Endothelial cell of umbilical vein (primary cell): Measurements from ENCODE around the gene TEAD4. TPM values are rescaled to one million over a fixed set of nuclear protein-coding genes. Genes with fewer than 3 reads are reported as not detected.

Experiments
- BruUV-seq: library from RNA; stranded (reverse); fragments of 400-500 nt; replicated peaks from 2 replicates; lab custom pipeline; 2021; lab: Mats Ljungman, UMichigan
- CTCF ChIA-PET: fragments of 300-600, 350-600 bp; sonication (Branson Sonifier 250); formaldehyde crosslinking; loops from one replicate; lab custom pipeline; 2021; ENCODE audit warnings: antibody characterized with exemption, inconsistent platforms; lab: Charles Lee
- POLR2A ChIA-PET: fragments of 300-600, 350-600 bp; sonication (Branson Sonifier 250); formaldehyde crosslinking; loops from one replicate; lab custom pipeline; 2021; ENCODE audit warnings: antibody characterized with exemption, inconsistent platforms; lab: Charles Lee
- DNase-seq: peaks from one replicate; pipeline ENCODE4 v3.0.0-alpha.2; 2011; ENCODE audit warnings: low read depth, low spot score
- FAIRE-seq: peaks from 2 replicates; lab custom pipeline; 2011; peaks lifted over from hg19 to GRCh38; lab: Jason Lieb, UNC
- H2AFZ ChIP-seq: 2 replicates; pipeline ENCODE4 v1.6.0; 2012; ENCODE audit warnings: low read depth, low read length, control low read depth, inconsistent platforms
- H3K27ac ChIP-seq: 2 replicates; pipeline ENCODE4 v1.5.1; 2011; ENCODE audit warnings: low read depth, mild to moderate bottlenecking, control low read depth, low read length, moderate library complexity; ENCODE audit not compliant: insufficient read depth
- H3K27me3 ChIP-seq, 2 experiments: 2 replicates each; pipeline versions ENCODE4 v1.6.0 to v1.6.1; 2011; ENCODE audit warnings: low read length in 2 of 2, mixed read lengths in 1 of 2; ENCODE audit not compliant: control insufficient read depth in 2 of 2, insufficient read depth in 2 of 2
- H3K36me3 ChIP-seq, 2 experiments: 2 replicates in 1 of 2; 3 replicates in 1 of 2; pipeline ENCODE4 v1.5.1; 2011; ENCODE audit warnings: low read length in 2 of 2, mild to moderate bottlenecking in 1 of 2, moderate library complexity in 1 of 2; ENCODE audit not compliant: control insufficient read depth in 2 of 2, insufficient read depth in 2 of 2; ENCODE audit errors: extremely low read depth in 1 of 2
- H3K4me1 ChIP-seq: 3 replicates; pipeline ENCODE4 v1.5.1; 2011; ENCODE audit warnings: mild to moderate bottlenecking, low read length; ENCODE audit not compliant: control insufficient read depth, insufficient read depth; ENCODE audit errors: extremely low read depth
- H3K4me2 ChIP-seq: 2 replicates; pipeline ENCODE4 v1.6.1; 2011; ENCODE audit warnings: low read length, control low read depth, mixed read lengths; ENCODE audit not compliant: insufficient read depth
- H3K4me3 ChIP-seq, 3 experiments: fragments of 200-600 bp in 1 of 3; sonication (generic), shearing (Covaris generic) in 1 of 3; replicated peaks in 1 of 3; 2 replicates each; pipeline ENCODE4 v1.5.1; 2011 to 2016; ENCODE audit warnings: control low read depth in 3 of 3, low read length in 3 of 3, mild to moderate bottlenecking in 2 of 3, inconsistent platforms in 1 of 3, low read depth in 1 of 3, moderate library complexity in 1 of 3; ENCODE audit not compliant: insufficient read depth in 1 of 3
- H3K79me2 ChIP-seq: 2 replicates; pipeline ENCODE4 v1.6.0; 2012; ENCODE audit warnings: low read length, inconsistent platforms; ENCODE audit not compliant: control insufficient read depth, insufficient read depth
- H3K9ac ChIP-seq: replicated peaks from 2 replicates; pipeline ENCODE3; 2011; ENCODE audit warnings: low read length, control low read depth; ENCODE audit not compliant: insufficient read depth; ENCODE audit errors: extremely low read depth
- H3K9me1 ChIP-seq: replicated peaks from 3 replicates; pipeline ENCODE4 v1.6.0; 2011; ENCODE audit warnings: mild to moderate bottlenecking, low read length; ENCODE audit not compliant: control insufficient read depth, insufficient read depth; ENCODE audit errors: extremely low read depth
- H3K9me3 ChIP-seq: replicated peaks from 2 replicates; pipeline ENCODE4 v1.5.1; 2012; ENCODE audit warnings: low read length, inconsistent platforms; ENCODE audit not compliant: control insufficient read depth, insufficient read depth
- H4K20me1 ChIP-seq: replicated peaks from 2 replicates; pipeline ENCODE3; 2011; ENCODE audit warnings: mild to moderate bottlenecking, low read length; ENCODE audit not compliant: control insufficient read depth, insufficient read depth; ENCODE audit errors: extremely low read depth
- EZH2 ChIP-seq: IDR thresholded peaks from 2 replicates; pipeline ENCODE4 v1.6.1; 2012; ENCODE audit warnings: borderline replicate concordance, low read depth, mild to moderate bottlenecking, moderate library complexity, low read length, inconsistent platforms; ENCODE audit not compliant: severe bottlenecking
- FOS ChIP-seq: IDR thresholded peaks from 2 replicates; pipeline ENCODE4 v1.6.1; 2011; ENCODE audit warnings: mild to moderate bottlenecking, low read length, moderate library complexity, borderline replicate concordance; ENCODE audit not compliant: insufficient read depth
- GATA2 ChIP-seq: IDR thresholded peaks from 2 replicates; pipeline ENCODE4 v1.7.0; 2011; ENCODE audit warnings: low read depth, mild to moderate bottlenecking, moderate library complexity, mixed read lengths, low read length; ENCODE audit not compliant: insufficient read length, insufficient read depth
- JUN ChIP-seq: IDR thresholded peaks from 2 replicates; pipeline ENCODE4 v1.6.1; 2011; ENCODE audit warnings: borderline replicate concordance, low read depth; ENCODE audit not compliant: insufficient read length, insufficient read depth
- MYC ChIP-seq: IDR thresholded peaks from one replicate; pipeline ENCODE4 v1.6.1; 2011; ENCODE audit warnings: mild to moderate bottlenecking, low read depth, low read length
- POLR2A ChIP-seq: IDR thresholded peaks from 2 replicates; pipeline ENCODE4 v1.6.1; 2012; ENCODE audit warnings: low read depth, mild to moderate bottlenecking, control low read depth, low read length
- POLR2AphosphoS5 ChIP-seq: IDR thresholded peaks from 2 replicates; pipeline ENCODE4 v1.6.1; 2012; ENCODE audit warnings: low read depth, mild to moderate bottlenecking, control low read depth, low read length, moderate library complexity; ENCODE audit not compliant: insufficient read depth
- dilution Hi-C: fragments of 300-500 bp; cut with MboI; formaldehyde crosslinking; loops from one replicate; pipeline ENCODE4 v1.15.0; 2019; ENCODE audit warnings: low sequenced_read_pairs; ENCODE audit not compliant: extremely low pct_ligation_motif_present
- intact Hi-C: fragments of 100-400 bp; cut with micrococcal nuclease; formaldehyde crosslinking; loops from one replicate; pipeline ENCODE4 v1.10.0; 2022
- polyA plus RNA-seq, 4 experiments: library from polyadenylated mRNA; depleted of rRNA in 3 of 4; stranded (reverse) in 3 of 4; unstranded in 1 of 4; fragments of >200 nt; gene quantifications; 2 replicates each; pipeline versions ENCODE4 v1.2.1 to v1.2.3, GENCODE V29; 2011 to 2012; ENCODE audit warnings: missing spikeins in 1 of 4
- total RNA-seq: library from RNA; stranded (reverse); gene quantifications from 2 replicates; pipeline ENCODE4 v1.2.3, GENCODE V29; 2021
- TF ChIP-seq, protein P1 (sequence below): IDR thresholded peaks from 2 replicates; pipeline ENCODE4 v1.6.1; 2011; ENCODE audit not compliant: insufficient read depth, insufficient read length
- TF ChIP-seq, protein P2 (sequence below), 2 donors: IDR thresholded peaks; 1 replicate in 1 of 2; 2 replicates in 1 of 2; pipeline ENCODE4 v1.5.1; 2011; ENCODE audit warnings: low read length in 2 of 2, mild to moderate bottlenecking in 2 of 2, moderate library complexity in 2 of 2, control low read depth in 1 of 2, inconsistent platforms in 1 of 2, low read depth in 1 of 2; ENCODE audit not compliant: insufficient read depth in 1 of 2; ENCODE audit errors: extremely low read depth in 1 of 2

The TEAD4 gene
- total and polyA plus RNA-seq, 2 donors (not counting 3 experiments of a cell fraction or from before 2014, with no cell fraction given), result 34.4 to 46.0 TPM

DNA sequence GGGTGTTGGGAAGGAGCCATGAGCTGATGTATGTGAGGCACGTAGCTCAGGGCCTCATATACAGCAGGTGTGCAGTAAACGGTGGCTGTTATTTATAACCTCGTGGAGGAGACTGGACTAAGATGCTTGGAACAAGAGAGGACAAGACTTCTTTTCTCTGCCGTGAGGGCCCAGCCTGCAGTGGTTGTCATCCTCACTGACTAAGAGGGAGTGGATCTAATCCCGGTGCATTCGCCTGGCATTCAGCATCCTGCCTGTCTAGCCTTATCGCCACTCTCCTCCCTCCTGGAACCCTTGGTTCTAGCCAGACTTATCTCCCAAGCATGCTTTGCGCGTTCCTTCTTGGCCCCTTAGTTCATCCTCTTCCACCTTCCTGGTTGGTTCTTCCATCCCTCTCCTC, 121.9 kb downstream of the TEAD4 start:
- no TSS peak for BruUV-seq
- no peak for FAIRE-seq

More for the DNA sequence above, 121.9 kb downstream of the TEAD4 start:
- Histone ChIP-seq H3K79me2 (peaks cover 4% of the 10 kb centered on the region), H2AFZ (no peak overlapping the region), H3K27me3 (no peaks in the 10 kb centered on the region), H3K4me1 (peaks cover 26% of the 10 kb centered on the region), H3K36me3 (no peaks in the 10 kb centered on the region), H3K9me3 (no peaks in the 10 kb centered on the region), H3K4me2 (no peak overlapping the region), H3K27ac (no peak overlapping the region), H3K9ac (no peak overlapping the region), H3K4me3 (no peak overlapping the region), H4K20me1 (no peaks in the 10 kb centered on the region), H3K9me1 (no peaks in the 10 kb centered on the region)
- intact Hi-C loops, result no loop called here
- dilution Hi-C loops, result no loop called here
- ChIA-PET CTCF (interaction anchor here (1.2 to 2.3 kb wide), 2 partner anchors 43 to 194 kb away, joined by 5 to 9 read pairs; no protein-coding TSS in a partner anchor), POLR2A (interaction anchor here (0.6 kb wide), 1 partner anchor 12 kb away, joined by 10 read pairs; no protein-coding TSS in a partner anchor)
- no peak for DNase-seq
- TF ChIP-seq GATA2, result no peak
- TF ChIP-seq EZH2, result no peak
- TF ChIP-seq, protein P1, sequence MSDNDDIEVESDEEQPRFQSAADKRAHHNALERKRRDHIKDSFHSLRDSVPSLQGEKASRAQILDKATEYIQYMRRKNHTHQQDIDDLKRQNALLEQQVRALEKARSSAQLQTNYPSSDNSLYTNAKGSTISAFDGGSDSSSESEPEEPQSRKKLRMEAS, result no peak
- TF ChIP-seq FOS, result no peak
- TF ChIP-seq POLR2AphosphoS5, result no peak
- no peak for TF ChIP-seq MYC
- no peak for TF ChIP-seq POLR2A
- TF ChIP-seq JUN, result no peak
- TF ChIP-seq, protein P2, sequence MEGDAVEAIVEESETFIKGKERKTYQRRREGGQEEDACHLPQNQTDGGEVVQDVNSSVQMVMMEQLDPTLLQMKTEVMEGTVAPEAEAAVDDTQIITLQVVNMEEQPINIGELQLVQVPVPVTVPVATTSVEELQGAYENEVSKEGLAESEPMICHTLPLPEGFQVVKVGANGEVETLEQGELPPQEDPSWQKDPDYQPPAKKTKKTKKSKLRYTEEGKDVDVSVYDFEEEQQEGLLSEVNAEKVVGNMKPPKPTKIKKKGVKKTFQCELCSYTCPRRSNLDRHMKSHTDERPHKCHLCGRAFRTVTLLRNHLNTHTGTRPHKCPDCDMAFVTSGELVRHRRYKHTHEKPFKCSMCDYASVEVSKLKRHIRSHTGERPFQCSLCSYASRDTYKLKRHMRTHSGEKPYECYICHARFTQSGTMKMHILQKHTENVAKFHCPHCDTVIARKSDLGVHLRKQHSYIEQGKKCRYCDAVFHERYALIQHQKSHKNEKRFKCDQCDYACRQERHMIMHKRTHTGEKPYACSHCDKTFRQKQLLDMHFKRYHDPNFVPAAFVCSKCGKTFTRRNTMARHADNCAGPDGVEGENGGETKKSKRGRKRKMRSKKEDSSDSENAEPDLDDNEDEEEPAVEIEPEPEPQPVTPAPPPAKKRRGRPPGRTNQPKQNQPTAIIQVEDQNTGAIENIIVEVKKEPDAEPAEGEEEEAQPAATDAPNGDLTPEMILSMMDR (IDR thresholded peaks at IDR 0.05; ENCODE audit: extremely low read depth in 1 of 2, insufficient read depth in 1 of 2, low read depth in 1 of 2, low read length in 2 of 2), result no peak
